Caco-2 (cell line): Measurements from ENCODE around the gene ABCD4. TPM values are rescaled to one million over a fixed set of nuclear protein-coding genes. Genes with fewer than 3 reads are reported as not detected.

Experiments used
- BruUV-seq: library from RNA; stranded (reverse); fragments of 400-500 nt; replicated peaks from 2 replicates; lab custom pipeline; 2021; lab: Mats Ljungman, UMichigan
- CTCF ChIA-PET: fragments of 300-600 bp; sonication (Branson Sonifier 250); formaldehyde crosslinking; loops from one replicate; lab custom pipeline; 2022; ENCODE audit warnings: antibody characterized with exemption; lab: Charles Lee
- POLR2A ChIA-PET: fragments of 300-600 bp; sonication (Branson Sonifier 250); formaldehyde crosslinking; loops from one replicate; lab custom pipeline; 2022; ENCODE audit warnings: antibody characterized with exemption; lab: Charles Lee
- DNase-seq, 2 experiments: peaks; one replicate each; pipeline versions ENCODE4 v3.0.0 to v3.0.0-alpha.2; 2020 to 2022
- H3K27me3 ChIP-seq: replicated peaks from 2 replicates; pipeline ENCODE4 v1.6.0; 2011; ENCODE audit warnings: low read length; ENCODE audit not compliant: control insufficient read depth, insufficient read depth
- H3K36me3 ChIP-seq: 2 replicates; pipeline ENCODE4 v1.5.1; 2011; ENCODE audit warnings: low read length; ENCODE audit not compliant: control insufficient read depth, insufficient read depth
- H3K4me1 ChIP-seq: fragments of 250-450 bp; sonication (Bioruptor Pico); 2 replicates; pipeline ENCODE4 v1.5.1; 2020; ENCODE audit warnings: mild to moderate bottlenecking
- H3K4me3 ChIP-seq: 2 replicates; pipeline ENCODE4 v1.5.1; 2011; ENCODE audit warnings: low read depth, mild to moderate bottlenecking, control low read depth, low read length
- H3K9me3 ChIP-seq: fragments of 250-450 bp; sonication (Bioruptor Pico); 2 replicates; pipeline ENCODE4 v1.5.1; 2020; ENCODE audit warnings: mild to moderate bottlenecking, moderate library complexity
- H3K27ac Mint-ChIP-seq: one replicate; pipeline ENCODE4 v1.8.0; 2022; ENCODE audit warnings: mixed read lengths; ENCODE audit not compliant: unreplicated experiment
- H3K27me3 Mint-ChIP-seq: one replicate; pipeline ENCODE4 v1.8.0; 2022; ENCODE audit warnings: mixed read lengths; ENCODE audit not compliant: insufficient read depth, unreplicated experiment
- H3K36me3 Mint-ChIP-seq: one replicate; pipeline ENCODE4 v1.8.0; 2022; ENCODE audit warnings: mild to moderate bottlenecking, mixed read lengths; ENCODE audit not compliant: insufficient read depth, unreplicated experiment
- H3K4me1 Mint-ChIP-seq: one replicate; pipeline ENCODE4 v1.8.0; 2022; ENCODE audit warnings: low read depth, mixed read lengths; ENCODE audit not compliant: unreplicated experiment
- H3K4me3 Mint-ChIP-seq: one replicate; pipeline ENCODE4 v1.8.0; 2022; ENCODE audit warnings: mild to moderate bottlenecking, moderate library complexity, mixed read lengths; ENCODE audit not compliant: unreplicated experiment
- H3K9me3 Mint-ChIP-seq: one replicate; pipeline ENCODE4 v1.8.0; 2022; ENCODE audit warnings: mixed read lengths; ENCODE audit not compliant: unreplicated experiment
- intact Hi-C: fragments of 100-400 bp; cut with micrococcal nuclease; formaldehyde crosslinking; loops from one replicate; pipeline ENCODE4 v1.10.0; 2022; ENCODE audit not compliant: unreplicated experiment
- total RNA-seq: library from RNA; stranded (reverse); gene quantifications from 2 replicates; pipeline ENCODE4 v1.2.3, GENCODE V29; 2022
- TF ChIP-seq, protein P1 (sequence below), 2 experiments: fragments of 200-600 bp in 1 of 2; IDR thresholded peaks; 1 replicate in 1 of 2; 2 replicates in 1 of 2; pipeline versions ENCODE4 v1.5.1 to v1.8.0; 2011 to 2022; ENCODE audit warnings: antibody characterized with exemption in 1 of 2, control low read depth in 1 of 2, inconsistent platforms in 1 of 2, low read depth in 1 of 2, low read length in 1 of 2, mild to moderate bottlenecking in 1 of 2, moderate library complexity in 1 of 2; ENCODE audit not compliant: insufficient read depth in 1 of 2, severe bottlenecking in 1 of 2, unreplicated experiment in 1 of 2

The ABCD4 gene
- total RNA-seq, 1 experiment from 2014 or later, result 82.1 TPM

DNA sequence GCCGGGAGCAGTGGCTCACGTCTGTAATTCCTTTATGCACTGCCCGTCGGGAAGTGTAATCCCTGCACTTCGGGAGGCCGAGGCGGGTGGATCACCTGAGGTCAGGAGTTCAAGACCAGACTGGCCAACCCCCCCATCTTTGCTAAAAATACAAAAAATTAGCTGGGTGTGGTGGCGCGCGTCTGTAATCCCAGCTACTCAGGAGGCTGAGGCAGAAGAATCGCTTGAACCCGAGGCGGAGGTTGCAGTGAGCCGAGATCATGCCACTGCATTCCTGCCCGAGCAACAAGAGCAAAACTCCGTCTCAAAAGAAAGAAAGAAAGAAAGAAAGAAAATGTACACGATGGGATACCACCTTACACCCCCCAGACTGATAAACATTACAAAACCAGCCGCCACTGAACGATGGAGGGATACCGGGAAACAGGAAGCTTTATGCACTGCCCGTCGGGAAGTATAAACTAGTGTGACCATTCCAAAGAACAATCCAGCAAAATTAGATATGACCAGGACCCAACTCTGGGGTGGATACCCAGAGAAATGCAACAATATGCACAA is 1.1 kb downstream of the ABCD4 start:
- H3K36me3 ChIP-seq, result peaks cover 6% of the 10 kb centered on the region; the same call in 1 of the 2 replicates
- ChIA-PET CTCF (no interaction called here), POLR2A (interaction anchor here (0.6 kb wide), 1 partner anchor 11 kb away, joined by 6 read pairs; no protein-coding TSS in a partner anchor)
- peak overlapping the region; percentile 91 for H3K4me3 ChIP-seq
- H3K27me3 Mint-ChIP-seq, result no peaks in the 10 kb centered on the region
- intact Hi-C loops, result no loop called here
- no peaks in the 10 kb centered on the region for H3K4me1 Mint-ChIP-seq
- peak overlapping the region; percentile 92 for H3K4me3 Mint-ChIP-seq
- BruUV-seq, result no TSS peak
- 0 out of 2 replicates have a peak, but pooled peaks cover 3% of the 10 kb centered on the region for H3K4me1 ChIP-seq
- no peaks in the 10 kb centered on the region for H3K27me3 ChIP-seq
- TF ChIP-seq, protein P1, sequence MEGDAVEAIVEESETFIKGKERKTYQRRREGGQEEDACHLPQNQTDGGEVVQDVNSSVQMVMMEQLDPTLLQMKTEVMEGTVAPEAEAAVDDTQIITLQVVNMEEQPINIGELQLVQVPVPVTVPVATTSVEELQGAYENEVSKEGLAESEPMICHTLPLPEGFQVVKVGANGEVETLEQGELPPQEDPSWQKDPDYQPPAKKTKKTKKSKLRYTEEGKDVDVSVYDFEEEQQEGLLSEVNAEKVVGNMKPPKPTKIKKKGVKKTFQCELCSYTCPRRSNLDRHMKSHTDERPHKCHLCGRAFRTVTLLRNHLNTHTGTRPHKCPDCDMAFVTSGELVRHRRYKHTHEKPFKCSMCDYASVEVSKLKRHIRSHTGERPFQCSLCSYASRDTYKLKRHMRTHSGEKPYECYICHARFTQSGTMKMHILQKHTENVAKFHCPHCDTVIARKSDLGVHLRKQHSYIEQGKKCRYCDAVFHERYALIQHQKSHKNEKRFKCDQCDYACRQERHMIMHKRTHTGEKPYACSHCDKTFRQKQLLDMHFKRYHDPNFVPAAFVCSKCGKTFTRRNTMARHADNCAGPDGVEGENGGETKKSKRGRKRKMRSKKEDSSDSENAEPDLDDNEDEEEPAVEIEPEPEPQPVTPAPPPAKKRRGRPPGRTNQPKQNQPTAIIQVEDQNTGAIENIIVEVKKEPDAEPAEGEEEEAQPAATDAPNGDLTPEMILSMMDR (IDR thresholded peaks at IDR 0.05; ENCODE audit: insufficient read depth in 1 of 2, low read depth in 1 of 2, low read length in 1 of 2, severe bottlenecking in 1 of 2, unreplicated experiment in 1 of 2), result peak in 1 of 2 experiments; percentile 16
- no peaks in the 10 kb centered on the region for H3K9me3 ChIP-seq
- peaks cover 45% of the 10 kb centered on the region for H3K36me3 Mint-ChIP-seq
- H3K27ac Mint-ChIP-seq, result peak overlapping the region; percentile 78
- DNase-seq, result no peak
- H3K9me3 Mint-ChIP-seq, result no peaks in the 10 kb centered on the region

DNA sequence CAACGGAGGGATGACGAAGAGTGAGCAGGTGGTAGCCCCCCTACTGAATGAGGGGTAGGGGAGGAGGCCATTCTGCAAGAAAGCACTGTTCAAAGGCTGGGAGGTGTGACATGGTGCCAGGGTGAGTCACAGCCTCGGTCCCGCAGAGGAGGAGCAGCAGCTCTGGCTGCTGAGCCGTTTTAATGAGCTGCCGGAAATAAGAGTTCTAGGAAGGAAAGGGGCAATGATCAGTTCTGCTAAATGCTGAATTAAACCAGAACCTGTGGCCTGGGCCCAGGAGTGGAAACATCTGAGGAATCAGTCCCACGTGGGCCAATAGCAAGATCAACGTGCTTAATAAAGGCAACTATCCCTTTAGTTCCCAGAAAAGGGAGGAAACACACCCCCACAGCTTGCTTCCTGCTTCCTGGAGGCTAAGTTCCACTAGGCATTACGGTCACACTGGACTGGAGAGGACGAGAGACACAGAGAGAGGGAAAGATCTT is 3.6 kb downstream of the ABCD4 start:
- no peaks in the 10 kb centered on the region for H3K9me3 ChIP-seq
- no peak for DNase-seq
- peaks cover 8% of the 10 kb centered on the region for H3K36me3 ChIP-seq
- ChIA-PET POLR2A (no interaction called here), CTCF (no interaction called here)
- BruUV-seq, result no TSS peak
- 0 out of 2 replicates have a peak, but pooled peaks cover 3% of the 10 kb centered on the region for H3K4me1 ChIP-seq
- TF ChIP-seq, protein P1 (IDR thresholded peaks at IDR 0.05; ENCODE audit: insufficient read depth in 1 of 2, low read depth in 1 of 2, low read length in 1 of 2, severe bottlenecking in 1 of 2, unreplicated experiment in 1 of 2), result no peak
- H3K27ac Mint-ChIP-seq, result no peak overlapping the region
- no peak overlapping the region for H3K4me3 Mint-ChIP-seq
- peaks cover 45% of the 10 kb centered on the region for H3K36me3 Mint-ChIP-seq
- intact Hi-C loops, result no loop called here
- no peak overlapping the region for H3K4me3 ChIP-seq
- H3K4me1 Mint-ChIP-seq, result no peaks in the 10 kb centered on the region
- H3K9me3 Mint-ChIP-seq, result no peaks in the 10 kb centered on the region
- H3K27me3 Mint-ChIP-seq, result no peaks in the 10 kb centered on the region
- no peaks in the 10 kb centered on the region for H3K27me3 ChIP-seq

DNA sequence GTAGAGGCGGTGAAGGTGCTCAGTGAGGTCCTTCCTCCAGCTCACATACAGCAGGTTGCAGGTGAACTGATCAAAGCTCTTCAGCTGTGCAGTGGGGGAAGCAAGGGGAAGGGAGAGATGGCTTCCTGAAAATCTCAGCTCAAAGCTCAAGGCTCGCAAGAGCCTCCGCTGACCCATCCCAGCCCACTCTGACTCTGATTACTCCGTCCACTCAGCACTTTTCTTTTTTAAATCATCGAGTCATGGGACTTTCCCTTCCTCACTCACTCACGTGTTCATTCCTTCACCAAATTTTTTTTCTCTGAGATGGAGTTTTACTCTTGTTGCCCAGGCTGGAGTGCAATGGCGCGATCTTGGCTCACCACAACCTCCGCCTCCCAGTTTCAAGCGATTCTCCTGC is 4.7 kb downstream of the ABCD4 start:
- no peaks in the 10 kb centered on the region for H3K9me3 Mint-ChIP-seq
- no peaks in the 10 kb centered on the region for H3K27me3 Mint-ChIP-seq
- no peaks in the 10 kb centered on the region for H3K4me1 Mint-ChIP-seq
- intact Hi-C loops, result no loop called here
- H3K4me3 Mint-ChIP-seq, result no peak overlapping the region
- peaks cover 45% of the 10 kb centered on the region for H3K36me3 Mint-ChIP-seq
- TF ChIP-seq, protein P1 (IDR thresholded peaks at IDR 0.05; ENCODE audit: insufficient read depth in 1 of 2, low read depth in 1 of 2, low read length in 1 of 2, severe bottlenecking in 1 of 2, unreplicated experiment in 1 of 2), result no peak
- POLR2A ChIA-PET, result no interaction called here
- CTCF ChIA-PET, result no interaction called here
- H3K9me3 ChIP-seq, result no peaks in the 10 kb centered on the region
- no peaks in the 10 kb centered on the region for H3K27me3 ChIP-seq
- H3K4me3 ChIP-seq, result no peak overlapping the region
- H3K27ac Mint-ChIP-seq, result no peak overlapping the region
- H3K4me1 ChIP-seq, result no peaks in the 10 kb centered on the region
- H3K36me3 ChIP-seq, result peaks cover 8% of the 10 kb centered on the region
- BruUV-seq, result no TSS peak
- no peak for DNase-seq
